SK-N-SH treated with all-trans-retinoic acid at 6 μM for 48 hours (cell line): ENCODE results near the gene KPTN.

Source experiments
- ARNTL ChIP-seq: fragments of 450-650 bp; formaldehyde crosslinking; IDR thresholded peaks from 2 replicates; pipeline ENCODE4 v1.5.0; 2020; ENCODE audit warnings: low read depth, mild to moderate bottlenecking, moderate library complexity, borderline replicate concordance
- CREB5 ChIP-seq: fragments of 250-450 bp; sonication (Bioruptor Pico); IDR thresholded peaks from 2 replicates; pipeline ENCODE4 v1.5.1; 2020; ENCODE audit warnings: low read depth, mild to moderate bottlenecking, moderate library complexity
- CSDC2 ChIP-seq: fragments of 250-450 bp; sonication (Bioruptor Pico); IDR thresholded peaks from 2 replicates; pipeline ENCODE4 v1.5.0; 2020; ENCODE audit warnings: mild to moderate bottlenecking, moderate library complexity
- GLIS3 ChIP-seq: fragments of 250-450 bp; sonication (Bioruptor Pico); IDR thresholded peaks from 2 replicates; pipeline ENCODE4 v1.5.0; 2020; ENCODE audit warnings: mild to moderate bottlenecking, moderate library complexity
- PPARA ChIP-seq: fragments of 250-450 bp; sonication (Bioruptor Pico); IDR thresholded peaks from 2 replicates; pipeline ENCODE4 v1.5.0; 2020; ENCODE audit warnings: mild to moderate bottlenecking, borderline replicate concordance
- TCF4 ChIP-seq: fragments of 250-450 bp; sonication (Bioruptor Pico); IDR thresholded peaks from 2 replicates; pipeline ENCODE4 v1.8.0; 2021; ENCODE audit warnings: mild to moderate bottlenecking, moderate library complexity, borderline replicate concordance
- TOX ChIP-seq: fragments of 250-450 bp; sonication (Bioruptor Pico); IDR thresholded peaks from 2 replicates; pipeline ENCODE4 v1.8.0; 2021; ENCODE audit warnings: mild to moderate bottlenecking, moderate library complexity, borderline replicate concordance
- TSHZ2 ChIP-seq: fragments of 250-450 bp; sonication (Bioruptor Pico); IDR thresholded peaks from 2 replicates; pipeline ENCODE4 v1.5.0; 2020; ENCODE audit warnings: mild to moderate bottlenecking, moderate library complexity
- ZC3H10 ChIP-seq: fragments of 250-450 bp; sonication (Bioruptor Pico); IDR thresholded peaks from 2 replicates; pipeline ENCODE4 v1.5.1; 2021; ENCODE audit warnings: mild to moderate bottlenecking, moderate library complexity
- ZFP30 ChIP-seq: fragments of 450-650 bp; formaldehyde crosslinking; IDR thresholded peaks from 2 replicates; pipeline ENCODE4 v1.5.0; 2022; ENCODE audit warnings: mild to moderate bottlenecking, moderate library complexity
- ZNF8 ChIP-seq: fragments of 450-650 bp; formaldehyde crosslinking; IDR thresholded peaks from 2 replicates; pipeline ENCODE4 v1.5.0; 2020; ENCODE audit warnings: mild to moderate bottlenecking, moderate library complexity

GRCh38 chr19:47503826-47504150, 19.8 kb upstream of the KPTN start:
- no peak for TF ChIP-seq TCF4
- TF ChIP-seq TSHZ2 (CRISPR knock-in tag): no peak
- no peak for TF ChIP-seq ARNTL (CRISPR knock-in tag)
- TF ChIP-seq ZFP30 (CRISPR knock-in tag): no peak
- TF ChIP-seq CSDC2: no peak
- no peak for TF ChIP-seq GLIS3
- no peak for TF ChIP-seq CREB5 (CRISPR knock-in tag)
- no peak for TF ChIP-seq ZNF8 (CRISPR knock-in tag)
- no peak for TF ChIP-seq TOX (CRISPR knock-in tag)
- TF ChIP-seq ZC3H10 (CRISPR knock-in tag): no peak
- no peak for TF ChIP-seq PPARA (CRISPR knock-in tag)
